Kidney (tissue), 14 donors: ENCODE measurements around the gene MAFG. TPM values are rescaled to one million over a fixed set of nuclear protein-coding genes. Genes with fewer than 3 reads are reported as not detected.

ENCODE experiments used
- DNase-seq, 5 donors: peaks; one replicate each; pipeline ENCODE4 v3.0.0-alpha.2; 2013 to 2020
- FAIRE-seq: peaks from 2 replicates; lab custom pipeline; 2012; peaks lifted over from hg19 to GRCh38; lab: Jason Lieb, UNC
- H3K27ac ChIP-seq, 2 donors: one replicate each; pipeline ENCODE4 v1.7.0; 2013; ENCODE audit warnings: low read depth in 2 of 2, low read length in 2 of 2, inconsistent platforms in 1 of 2
- H3K27me3 ChIP-seq: one replicate; pipeline ENCODE4 v1.7.1; 2013; ENCODE audit warnings: low read length, inconsistent platforms; ENCODE audit not compliant: control insufficient read depth, insufficient read depth
- H3K36me3 ChIP-seq, 3 donors: one replicate each; pipeline versions ENCODE4 v1.7.0 to v1.7.1; 2013; ENCODE audit warnings: low read length in 3 of 3, control low read depth in 1 of 3, inconsistent platforms in 1 of 3; ENCODE audit not compliant: insufficient read depth in 3 of 3, control insufficient read depth in 2 of 3
- H3K4me1 ChIP-seq, 3 donors: one replicate each; pipeline versions ENCODE4 v1.7.0 to v1.7.1; 2013; ENCODE audit warnings: low read length in 3 of 3, inconsistent platforms in 1 of 3, low read depth in 1 of 3; ENCODE audit not compliant: control insufficient read depth in 2 of 3, insufficient read depth in 2 of 3
- H3K4me3 ChIP-seq, 3 donors: one replicate each; pipeline versions ENCODE4 v1.7.0 to v1.8.1; 2013; ENCODE audit warnings: low read length in 3 of 3, control low read depth in 1 of 3, inconsistent platforms in 1 of 3
- H3K9ac ChIP-seq, 3 donors: one replicate each; pipeline versions ENCODE4 v1.7.0 to v1.7.1; 2013; ENCODE audit warnings: low read length in 3 of 3, control low read depth in 1 of 3, inconsistent platforms in 1 of 3
- H3K9me3 ChIP-seq, 3 donors: one replicate each; pipeline versions ENCODE4 v1.7.0 to v1.7.1; 2013; ENCODE audit warnings: low read length in 3 of 3, control low read depth in 1 of 3, inconsistent platforms in 1 of 3; ENCODE audit not compliant: control insufficient read depth in 2 of 3, insufficient read depth in 1 of 3
- CTCF ChIP-seq: IDR thresholded peaks from 3 replicates; pipeline ENCODE4 v1.5.1; 2012; ENCODE audit warnings: mild to moderate bottlenecking, moderate library complexity, borderline replicate concordance; ENCODE audit not compliant: insufficient read depth; ENCODE audit errors: extremely low read depth
- intact Hi-C: fragments of 100-400 bp; cut with DNase I; formaldehyde crosslinking; loops from one replicate; pipeline ENCODE4 v1.11.1; 2022
- polyA plus RNA-seq: library from polyadenylated mRNA; stranded (reverse); fragments of 350-450 nt; fragmentation: Illumina TruSeq; extraction: RNeasy Lipid Tissue Mini Kit (QIAGEN cat#74804); gene quantifications from one replicate; pipeline ENCODE4 v1.2.3, GENCODE V29; 2014; ENCODE audit warnings: low read depth, low replicate concordance; ENCODE audit not compliant: insufficient read depth
- total RNA-seq: library from RNA; stranded (reverse); fragmentation: NEBNext Ultra II Directional; extraction: Animal tissue kit (Norgen Biotek cat#: 25700); gene quantifications from one replicate; pipeline ENCODE4 v1.2.1, GENCODE V29; 2021
- donor health status: control.
- donor health status: control.
- donor health status: control.
- donor health status: control.
- donor health status: control.
- donor health status: DM: yes; HTN: yes; CAD: no.
- donor health status: Normal renal cell carcinoma (clear cell type).

Gene MAFG
- total and polyA plus RNA-seq, 2 donors from 2014 or later: 8.3 to 18.2 TPM

GRCh38 chr17:81898885-81899284 is 28.6 kb downstream of the MAFG start:
- intact Hi-C loops: no loop called here
- Histone ChIP-seq H3K9ac (no peak overlapping the region), H3K9me3 (no peaks in the 10 kb centered on the region), H3K27me3 (no peaks in the 10 kb centered on the region), H3K4me1 (peaks cover 0 to 3% (median 0%) of the 10 kb centered on the region in 3 donors), H3K27ac (no peak overlapping the region), H3K4me3 (no peak overlapping the region), H3K36me3 (peaks cover 3 to 29% (median 3%) of the 10 kb centered on the region in 3 donors)
- FAIRE-seq: no peak
- no peak for DNase-seq
- TF ChIP-seq CTCF: no peak

GRCh38 chr17:81898029-81898866 is 29.3 kb downstream of the MAFG start:
- intact Hi-C loops: no loop called here
- no peak for DNase-seq

GRCh38 chr17:81895400-81895799 is 32.1 kb downstream of the MAFG start:
- Histone ChIP-seq H3K27me3 (no peaks in the 10 kb centered on the region), H3K4me1 (peaks cover 0 to 3% (median 1%) of the 10 kb centered on the region in 3 donors), H3K36me3 (peaks cover 3 to 28% (median 3%) of the 10 kb centered on the region in 3 donors), H3K9me3 (no peaks in the 10 kb centered on the region), H3K4me3 (no peak overlapping the region), H3K27ac (no peak overlapping the region), H3K9ac (no peak overlapping the region)
- intact Hi-C loops: no loop called here
- no peak for FAIRE-seq
- DNase-seq: no peak
- TF ChIP-seq CTCF: no peak

More at GRCh38 chr17:81898029-81898866, 29.3 kb downstream of the MAFG start:
- H3K4me3 ChIP-seq: no peak overlapping the region
- FAIRE-seq: no peak
- no peaks in the 10 kb centered on the region for H3K9me3 ChIP-seq
- peaks cover 0 to 3% (median 0%) of the 10 kb centered on the region in 3 donors for H3K4me1 ChIP-seq
- H3K9ac ChIP-seq: no peak overlapping the region
- no peak overlapping the region for H3K27ac ChIP-seq
- no peak for TF ChIP-seq CTCF
- no peaks in the 10 kb centered on the region for H3K27me3 ChIP-seq
- H3K36me3 ChIP-seq: peaks cover 3 to 29% (median 3%) of the 10 kb centered on the region in 3 donors

GRCh38 chr17:81891303-81891552 is 36.3 kb downstream of the MAFG start:
- DNase-seq (no peak), FAIRE-seq (no peak)
- H3K36me3 ChIP-seq: peaks cover 0 to 26% (median 16%) of the 10 kb centered on the region in 3 donors
- no peak overlapping the region for H3K4me3 ChIP-seq
- TF ChIP-seq CTCF: no peak
- H3K4me1 ChIP-seq: peaks cover 0 to 5% (median 5%) of the 10 kb centered on the region in 3 donors
- no peaks in the 10 kb centered on the region for H3K27me3 ChIP-seq
- no peak overlapping the region for H3K27ac ChIP-seq
- no peak overlapping the region for H3K9ac ChIP-seq
- no peaks in the 10 kb centered on the region for H3K9me3 ChIP-seq
- intact Hi-C loops: no loop called here
